Ramos (cell line): Measurements from ENCODE around the gene GRB7.
"Not testable (repeated sequence)": the region's sequence is repeated elsewhere in the genome, so short reads cannot be mapped to it uniquely, and the experiment has no call there.

Experiments used
- in situ Hi-C: fragments of 300-500 bp; cut with MboI; formaldehyde crosslinking; loops from one replicate; pipeline ENCODE4 v1.14.3; 2022; ENCODE audit warnings: low sequenced_read_pairs; ENCODE audit not compliant: unreplicated experiment

GRB7 gene

GRCh38 chr17:39748444-39749034, 10.8 kb downstream of the GRB7 start:
- in situ Hi-C loops, result not testable (repeated sequence)

GRCh38 chr17:39750131-39751015, 12.6 kb downstream of the GRB7 start:
- in situ Hi-C loops, result loop anchor here (10.0 kb wide), 1 partner anchor 114 kb away; the partner anchor contains the start of genes IKZF3 and ZPBP2

- in situ Hi-C loops, result loop anchor here (10.0 kb wide), 1 partner anchor 114 kb away; the partner anchor contains the start of genes IKZF3 and ZPBP2
Measured at GRCh38 chr17:39751016-39751543, 13.3 kb downstream of the GRB7 start.

GRCh38 chr17:39751637-39752036, 13.9 kb downstream of the GRB7 start:
- in situ Hi-C loops, result loop anchor here (10.0 kb wide), 1 partner anchor 113 kb away; the partner anchor contains the start of genes IKZF3 and ZPBP2

GRCh38 chr17:39752241-39752881, 14.6 kb downstream of the GRB7 start:
- in situ Hi-C loops, result loop anchor here (10.0 kb wide), 1 partner anchor 112 kb away; the partner anchor contains the start of genes IKZF3 and ZPBP2

- in situ Hi-C loops, result loop anchor here (10.0 kb wide), 1 partner anchor 111 kb away; the partner anchor contains the start of genes IKZF3 and ZPBP2
Measured at GRCh38 chr17:39753514-39754160, 15.9 kb downstream of the GRB7 start.

GRCh38 chr17:39754161-39754957, 16.6 kb downstream of the GRB7 start:
- in situ Hi-C loops, result loop anchor here (10.0 kb wide), 1 partner anchor 110 kb away; the partner anchor contains the start of genes IKZF3 and ZPBP2

- in situ Hi-C loops, result loop anchor here (10.0 kb wide), 1 partner anchor 110 kb away; the partner anchor contains the start of genes IKZF3 and ZPBP2
Measured at GRCh38 chr17:39754958-39755553, 17.3 kb downstream of the GRB7 start.

- in situ Hi-C loops, result loop anchor here (10.0 kb wide), 1 partner anchor 109 kb away; the partner anchor contains the start of genes IKZF3 and ZPBP2
Measured at GRCh38 chr17:39755554-39756379, 18.0 kb downstream of the GRB7 start.

- in situ Hi-C loops, result loop anchor here (10.0 kb wide), 1 partner anchor 108 kb away; the partner anchor contains the start of genes IKZF3 and ZPBP2
Measured at GRCh38 chr17:39756380-39757079, 18.8 kb downstream of the GRB7 start.

- in situ Hi-C loops, result loop anchor here (10.0 kb wide), 1 partner anchor 108 kb away; the partner anchor contains the start of genes IKZF3 and ZPBP2
Measured at GRCh38 chr17:39757176-39757662, 19.5 kb downstream of the GRB7 start.

GRCh38 chr17:39757931-39758873, 20.5 kb downstream of the GRB7 start:
- in situ Hi-C loops, result loop anchor here (10.0 kb wide), 1 partner anchor 107 kb away; the partner anchor contains the start of genes IKZF3 and ZPBP2

- in situ Hi-C loops, result loop anchor here (10.0 kb wide), 1 partner anchor 106 kb away; the partner anchor contains the start of genes IKZF3 and ZPBP2
Measured at GRCh38 chr17:39759204-39759603, 21.5 kb downstream of the GRB7 start.

- in situ Hi-C loops, result no loop called here
Measured at GRCh38 chr17:39761861-39762496, 24.2 kb downstream of the GRB7 start.
